A549 (cell line): ENCODE measurements around the gene ARPC5L. TPM values are rescaled to one million over a fixed set of nuclear protein-coding genes. Genes with fewer than 3 reads are reported as not detected.

Experiments
- ATAC-seq, 2 experiments: fragments of 200-7000 bp in 1 of 2; fragments of >200 bp in 1 of 2; cut with Nextera tagmentation in 1 of 2; cut with Tn5 transposase in 1 of 2; 3 replicates each; pipeline versions ENCODE4 v1.8.0 to v1.9.1; 2018 to 2020; ENCODE audit warnings: mild to moderate bottlenecking in 1 of 2, moderate library complexity in 1 of 2
- CTCF ChIA-PET: fragments of 300-600 bp; sonication (Branson Sonifier 250); formaldehyde crosslinking; extraction: SDS; loops from one replicate; lab custom pipeline; 2021; ENCODE audit warnings: antibody characterized with exemption, inconsistent platforms; lab: Yijun Ruan, JAX
- POLR2A ChIA-PET: fragments of 350-600 bp; formaldehyde crosslinking; extraction: SDS; loops from one replicate; lab custom pipeline; 2021; ENCODE audit warnings: antibody characterized with exemption, inconsistent platforms; lab: Yijun Ruan, JAX
- DNase-seq, 2 experiments: peaks; one replicate each; pipeline versions ENCODE4 v3.0.0 to v3.0.0-alpha.2; 2011 to 2016; ENCODE audit warnings: low read depth in 1 of 2, low spot score in 1 of 2
- FAIRE-seq: peaks from 2 replicates; lab custom pipeline; 2011; peaks lifted over from hg19 to GRCh38; lab: Jason Lieb, UNC
- H3K27ac ChIP-seq, 2 experiments: fragments of >200 bp; sonication (Bioruptor Twin); formaldehyde crosslinking; 3 replicates each; pipeline ENCODE4 v1.5.1; 2016 to 2017
- H3K4me1 ChIP-seq: fragments of >200 bp; sonication (Bioruptor Twin); formaldehyde crosslinking; 3 replicates; pipeline ENCODE4 v1.6.1; 2016
- H3K4me2 ChIP-seq: fragments of >200 bp; sonication (Bioruptor Twin); formaldehyde crosslinking; 3 replicates; pipeline ENCODE4 v1.6.1; 2016
- H3K4me3 ChIP-seq: fragments of >200 bp; sonication (Bioruptor Twin); formaldehyde crosslinking; 3 replicates; pipeline ENCODE4 v1.5.1; 2016
- H3K9me3 ChIP-seq: fragments of >200 bp; sonication (Bioruptor Twin); formaldehyde crosslinking; 3 replicates; pipeline ENCODE4 v1.6.1; 2016
- BHLHE40 ChIP-seq: IDR thresholded peaks from 2 replicates; pipeline ENCODE4 v1.6.1; 2012; ENCODE audit warnings: low read depth, low read length, inconsistent platforms
- CHD2 ChIP-seq: fragments of 150-350 bp; IDR thresholded peaks from 2 replicates; pipeline ENCODE4 v1.6.1; 2014; ENCODE audit warnings: low read length; ENCODE audit not compliant: partially characterized antibody
- EHF ChIP-seq: fragments of 250-450 bp; sonication (Bioruptor Pico); IDR thresholded peaks from 2 replicates; pipeline ENCODE4 v1.5.0; 2020; ENCODE audit warnings: mild to moderate bottlenecking
- EP300 ChIP-seq, 2 experiments: fragments of >200 bp; sonication (Bioruptor Twin); formaldehyde crosslinking; IDR thresholded peaks; 2 replicates in 1 of 2; 3 replicates in 1 of 2; pipeline ENCODE4 v1.6.1; 2016 to 2017
- ESRRA ChIP-seq: fragments of 150-350 bp; IDR thresholded peaks from 2 replicates; pipeline ENCODE4 v1.6.1; 2014; ENCODE audit warnings: mild to moderate bottlenecking, low read length, borderline replicate concordance
- FOSB ChIP-seq: fragments of 250-450 bp; sonication (Bioruptor Pico); IDR thresholded peaks from 2 replicates; pipeline ENCODE4 v1.5.0; 2020; ENCODE audit warnings: mild to moderate bottlenecking, moderate library complexity
- FOXS1 ChIP-seq: fragments of 250-450 bp; sonication (Bioruptor Pico); IDR thresholded peaks from 2 replicates; pipeline ENCODE4 v1.5.0; 2020; ENCODE audit warnings: mild to moderate bottlenecking, moderate library complexity
- GATA3 ChIP-seq: IDR thresholded peaks from 2 replicates; pipeline ENCODE4 v1.6.1; 2012; ENCODE audit warnings: borderline replicate concordance
- HEYL ChIP-seq: fragments of 250-450 bp; sonication (Bioruptor Pico); IDR thresholded peaks from 2 replicates; pipeline ENCODE4 v1.8.0; 2021; ENCODE audit warnings: mild to moderate bottlenecking, moderate library complexity
- JUNB ChIP-seq: fragments of >200 bp; sonication (Bioruptor Twin); formaldehyde crosslinking; IDR thresholded peaks from 2 replicates; pipeline ENCODE4 v1.6.1; 2016
- KDM1A ChIP-seq: fragments of 200-600 bp; sonication (generic); IDR thresholded peaks from 2 replicates; pipeline ENCODE4 v1.6.1; 2016; ENCODE audit warnings: low read depth, mild to moderate bottlenecking
- MAZ ChIP-seq: fragments of 150-350 bp; IDR thresholded peaks from 2 replicates; pipeline ENCODE4 v1.6.1; 2014; ENCODE audit warnings: antibody characterized with exemption, low read depth, low read length, borderline replicate concordance
- MYC ChIP-seq: IDR thresholded peaks from 2 replicates; pipeline ENCODE4 v1.6.1; 2012; ENCODE audit warnings: mild to moderate bottlenecking, inconsistent platforms, low read length, improper control_type of control experiment, borderline replicate concordance
- NR3C1 ChIP-seq: fragments of >200 bp; sonication (Bioruptor Twin); formaldehyde crosslinking; IDR thresholded peaks from 3 replicates; pipeline ENCODE4 v1.6.1; 2017
- PHF8 ChIP-seq: fragments of 200-600 bp; sonication (generic); IDR thresholded peaks from 2 replicates; pipeline ENCODE4 v1.6.1; 2016; ENCODE audit warnings: low read depth, mild to moderate bottlenecking, antibody characterized with exemption, moderate library complexity, borderline replicate concordance
- POLR2A ChIP-seq: IDR thresholded peaks from 2 replicates; pipeline ENCODE4 v1.6.1; 2012; ENCODE audit warnings: mild to moderate bottlenecking, low read length
- POLR2AphosphoS2 ChIP-seq: conservative IDR thresholded peaks from 2 replicates; pipeline ENCODE4 v1.6.1; 2012; ENCODE audit warnings: low read length, improper control_type of control experiment, inconsistent platforms
- RARB ChIP-seq: fragments of 250-450 bp; sonication (Bioruptor Pico); IDR thresholded peaks from 2 replicates; pipeline ENCODE4 v1.8.0; 2021; ENCODE audit warnings: mild to moderate bottlenecking, moderate library complexity
- RCOR1 ChIP-seq: fragments of 150-350 bp; IDR thresholded peaks from 2 replicates; pipeline ENCODE4 v1.6.1; 2014; ENCODE audit warnings: antibody characterized with exemption, low read length, low read depth
- RNF2 ChIP-seq: fragments of 200-600 bp; sonication (generic); IDR thresholded peaks from 2 replicates; pipeline ENCODE4 v1.6.1; 2016; ENCODE audit warnings: low read depth, mild to moderate bottlenecking, antibody characterized with exemption, moderate library complexity, borderline replicate concordance
- SMC3 ChIP-seq: fragments of >200 bp; sonication (Bioruptor Twin); formaldehyde crosslinking; IDR thresholded peaks from 3 replicates; pipeline ENCODE4 v1.6.1; 2018; ENCODE audit warnings: inconsistent platforms
- ZC3H11A ChIP-seq: fragments of 450-650 bp; IDR thresholded peaks from 2 replicates; pipeline ENCODE4 v1.6.1; 2014; ENCODE audit warnings: antibody characterized with exemption, mild to moderate bottlenecking
- WGBS: methylation state at CpG from one replicate; pipeline ENCODE4 v1.1.6; 2017; ENCODE audit errors: missing lambda C conversion rate; 5-methylcytosine and 5-hydroxymethylcytosine counted together
- polyA plus RNA-seq, 4 experiments: library from polyadenylated mRNA; depleted of rRNA in 3 of 4; stranded (reverse); fragments of >200 nt; fragmentation: RNase III in 1 of 4; extraction: RNeasy Plus Mini Kit Qiagen cat#74134 plus additional on column Dnase treatment in 1 of 4; gene quantifications; 2 replicates in 3 of 4; 3 replicates in 1 of 4; pipeline ENCODE4 v1.2.3, GENCODE V29; 2011 to 2017
- TF ChIP-seq, protein P1 (sequence below): IDR thresholded peaks from 2 replicates; pipeline ENCODE4 v1.6.1; 2012; ENCODE audit warnings: low read depth, borderline replicate concordance
- TF ChIP-seq, protein P2 (sequence below): fragments of 250-450 bp; sonication (Bioruptor Pico); IDR thresholded peaks from 2 replicates; pipeline ENCODE4 v1.5.0; 2021; ENCODE audit warnings: mild to moderate bottlenecking, moderate library complexity, borderline replicate concordance
- TF ChIP-seq, protein P3 (sequence below): IDR thresholded peaks from 2 replicates; pipeline ENCODE4 v1.6.1; 2012
- TF ChIP-seq, protein P4 (sequence below): fragments of 150-350 bp; IDR thresholded peaks from 2 replicates; pipeline ENCODE4 v1.6.1; 2014; ENCODE audit warnings: low read depth, mild to moderate bottlenecking, low read length
- TF ChIP-seq, protein P5 (sequence below): fragments of >200 bp; sonication (Bioruptor Twin); formaldehyde crosslinking; IDR thresholded peaks from 2 replicates; pipeline ENCODE4 v1.6.1; 2016

The ARPC5L gene
- polyA plus RNA-seq, 2 of the 4 experiments (the other 2 are of a cell fraction) = 59.4 to 62.8 TPM

DNA sequence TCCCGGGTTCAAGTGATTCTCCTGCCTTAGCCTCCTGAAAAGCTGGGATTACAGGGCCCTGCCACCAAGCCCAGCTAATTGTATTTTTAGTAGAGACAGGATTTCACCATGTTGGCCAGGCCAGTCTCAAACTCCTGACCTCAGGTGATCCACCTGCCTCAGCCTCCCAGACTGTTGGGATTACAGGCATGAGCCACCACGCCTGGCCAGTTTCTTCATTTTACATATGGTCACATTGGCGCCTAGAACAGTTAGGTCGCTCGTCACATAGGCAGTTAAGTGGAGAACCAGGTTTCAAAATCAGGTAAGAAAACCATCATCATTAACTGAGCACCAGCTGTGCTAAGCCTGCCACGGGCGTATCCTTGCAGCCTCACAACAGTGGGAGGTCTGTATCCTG, 48.9 kb upstream of the ARPC5L start:
- ChIA-PET POLR2A (interaction anchor here (1.1 kb wide), 1 partner anchor 40 kb away, joined by 4 read pairs; no protein-coding TSS in a partner anchor), CTCF (interaction anchor here (2.0 to 40.0 kb wide), 5 partner anchors 19 to 48 kb away, joined by 4 to 785 read pairs (median 45); partner anchors contain the start of genes NR6A1, OLFML2A and WDR38)
- Histone ChIP-seq H3K9me3 (no peaks in the 10 kb centered on the region), H3K4me1 (peaks cover 42% of the 10 kb centered on the region), H3K27ac (peak overlapping the region; percentile 90 to 93), H3K4me2 (peak overlapping the region; percentile 78), H3K4me3 (no peak overlapping the region)
- TF ChIP-seq FOSB (CRISPR knock-in tag) (no peak), KDM1A (no peak), POLR2AphosphoS2 (no peak), MAZ (no peak), RCOR1 (no peak), CHD2 (no peak), JUNB (no peak)
- TF ChIP-seq, protein P1, sequence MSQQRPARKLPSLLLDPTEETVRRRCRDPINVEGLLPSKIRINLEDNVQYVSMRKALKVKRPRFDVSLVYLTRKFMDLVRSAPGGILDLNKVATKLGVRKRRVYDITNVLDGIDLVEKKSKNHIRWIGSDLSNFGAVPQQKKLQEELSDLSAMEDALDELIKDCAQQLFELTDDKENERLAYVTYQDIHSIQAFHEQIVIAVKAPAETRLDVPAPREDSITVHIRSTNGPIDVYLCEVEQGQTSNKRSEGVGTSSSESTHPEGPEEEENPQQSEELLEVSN = no peak
- TF ChIP-seq, protein P2, sequence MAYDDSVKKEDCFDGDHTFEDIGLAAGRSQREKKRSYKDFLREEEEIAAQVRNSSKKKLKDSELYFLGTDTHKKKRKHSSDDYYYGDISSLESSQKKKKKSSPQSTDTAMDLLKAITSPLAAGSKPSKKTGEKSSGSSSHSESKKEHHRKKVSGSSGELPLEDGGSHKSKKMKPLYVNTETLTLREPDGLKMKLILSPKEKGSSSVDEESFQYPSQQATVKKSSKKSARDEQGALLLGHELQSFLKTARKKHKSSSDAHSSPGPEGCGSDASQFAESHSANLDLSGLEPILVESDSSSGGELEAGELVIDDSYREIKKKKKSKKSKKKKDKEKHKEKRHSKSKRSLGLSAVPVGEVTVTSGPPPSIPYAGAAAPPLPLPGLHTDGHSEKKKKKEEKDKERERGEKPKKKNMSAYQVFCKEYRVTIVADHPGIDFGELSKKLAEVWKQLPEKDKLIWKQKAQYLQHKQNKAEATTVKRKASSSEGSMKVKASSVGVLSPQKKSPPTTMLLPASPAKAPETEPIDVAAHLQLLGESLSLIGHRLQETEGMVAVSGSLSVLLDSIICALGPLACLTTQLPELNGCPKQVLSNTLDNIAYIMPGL = no peak
- TF ChIP-seq, protein P3, sequence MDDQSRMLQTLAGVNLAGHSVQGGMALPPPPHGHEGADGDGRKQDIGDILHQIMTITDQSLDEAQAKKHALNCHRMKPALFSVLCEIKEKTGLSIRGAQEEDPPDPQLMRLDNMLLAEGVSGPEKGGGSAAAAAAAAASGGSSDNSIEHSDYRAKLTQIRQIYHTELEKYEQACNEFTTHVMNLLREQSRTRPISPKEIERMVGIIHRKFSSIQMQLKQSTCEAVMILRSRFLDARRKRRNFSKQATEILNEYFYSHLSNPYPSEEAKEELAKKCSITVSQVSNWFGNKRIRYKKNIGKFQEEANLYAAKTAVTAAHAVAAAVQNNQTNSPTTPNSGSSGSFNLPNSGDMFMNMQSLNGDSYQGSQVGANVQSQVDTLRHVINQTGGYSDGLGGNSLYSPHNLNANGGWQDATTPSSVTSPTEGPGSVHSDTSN = no peak
- 95% methylated on average over 7 of the region's 7 CpGs for WGBS
- no peak for DNase-seq
- ATAC-seq = no peak
- no peak for FAIRE-seq

DNA sequence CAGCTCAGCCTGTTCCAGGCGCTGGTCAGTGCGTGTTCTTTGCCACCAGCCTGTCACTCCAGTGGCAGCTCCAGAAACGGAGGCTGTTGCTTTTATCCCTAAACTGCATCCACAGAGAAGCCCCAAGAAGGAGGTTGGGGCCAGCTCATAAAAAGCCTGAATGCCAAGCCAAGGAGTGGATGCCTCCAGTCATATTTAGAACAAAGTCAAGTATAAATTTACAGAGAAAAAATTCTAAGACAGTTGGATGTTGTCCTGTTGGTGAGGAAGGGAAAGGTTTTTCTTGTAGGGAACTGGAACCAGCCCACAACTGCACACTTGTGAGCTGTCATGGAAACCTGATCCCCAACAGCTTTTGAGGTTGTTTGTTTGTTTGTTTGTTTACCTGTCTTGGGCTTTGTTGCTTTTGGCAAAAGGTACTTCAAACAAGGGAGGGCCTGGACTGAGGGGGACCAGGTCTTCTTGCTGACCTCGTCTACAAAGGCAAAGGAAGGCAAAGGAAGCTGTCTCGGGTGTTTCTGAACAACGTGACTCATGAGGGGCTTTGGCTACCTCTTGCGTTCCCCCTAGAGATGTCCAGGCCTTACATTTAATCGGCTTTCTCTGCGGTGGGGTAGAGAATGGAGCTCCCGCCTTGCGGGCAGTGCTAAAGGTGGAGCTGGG, 48.3 kb upstream of the ARPC5L start:
- Histone ChIP-seq H3K4me1 (peaks cover 48% of the 10 kb centered on the region), H3K27ac (peak overlapping the region; percentile 90 to 93; a peak in 5 of 6 replicates), H3K9me3 (no peaks in the 10 kb centered on the region), H3K4me2 (no peak overlapping the region), H3K4me3 (no peak overlapping the region)
- POLR2A ChIA-PET = interaction anchor here (1.1 kb wide), 1 partner anchor 39 kb away, joined by 4 read pairs; no protein-coding TSS in a partner anchor
- CTCF ChIA-PET = interaction anchor here (0.6 to 40.0 kb wide), 9 partner anchors 10 to 83 kb away, joined by 3 to 785 read pairs (median 9); partner anchors contain the start of genes NR6A1, OLFML2A and WDR38
- no peak for FAIRE-seq
- no peak for DNase-seq
- TF ChIP-seq RNF2 (no peak), MYC (no peak), EHF (CRISPR knock-in tag) (no peak), HEYL (CRISPR knock-in tag) (no peak), GATA3 (no peak), FOXS1 (CRISPR knock-in tag) (no peak), MAZ (no peak), ZC3H11A (no peak), EP300 (IDR thresholded peaks at IDR 0.05) (no peak), BHLHE40 (no peak), SMC3 (no peak), POLR2A (no peak), NR3C1 (no peak), PHF8 (no peak), ESRRA (no peak), RARB (no peak)
- TF ChIP-seq, protein P3 = no peak
- TF ChIP-seq, protein P4, sequence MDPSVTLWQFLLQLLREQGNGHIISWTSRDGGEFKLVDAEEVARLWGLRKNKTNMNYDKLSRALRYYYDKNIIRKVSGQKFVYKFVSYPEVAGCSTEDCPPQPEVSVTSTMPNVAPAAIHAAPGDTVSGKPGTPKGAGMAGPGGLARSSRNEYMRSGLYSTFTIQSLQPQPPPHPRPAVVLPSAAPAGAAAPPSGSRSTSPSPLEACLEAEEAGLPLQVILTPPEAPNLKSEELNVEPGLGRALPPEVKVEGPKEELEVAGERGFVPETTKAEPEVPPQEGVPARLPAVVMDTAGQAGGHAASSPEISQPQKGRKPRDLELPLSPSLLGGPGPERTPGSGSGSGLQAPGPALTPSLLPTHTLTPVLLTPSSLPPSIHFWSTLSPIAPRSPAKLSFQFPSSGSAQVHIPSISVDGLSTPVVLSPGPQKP = no peak
- TF ChIP-seq, protein P5, sequence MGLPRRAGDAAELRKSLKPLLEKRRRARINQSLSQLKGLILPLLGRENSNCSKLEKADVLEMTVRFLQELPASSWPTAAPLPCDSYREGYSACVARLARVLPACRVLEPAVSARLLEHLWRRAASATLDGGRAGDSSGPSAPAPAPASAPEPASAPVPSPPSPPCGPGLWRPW = no peak
- TF ChIP-seq, protein P1 = no peak
- no peak for ATAC-seq
- 87% methylated on average over 10 of the region's 11 CpGs for WGBS
